Large intestine (tissue), 3 donors: ENCODE results near the gene CDC16. TPM values are rescaled to one million over a fixed set of nuclear protein-coding genes. Genes with fewer than 3 reads are reported as not detected.
"Not testable (repeated sequence)": the region's sequence is repeated elsewhere in the genome, so short reads cannot be mapped to it uniquely, and the experiment has no call there.

Experiments used
- DNase-seq, 2 donors: peaks; one replicate each; pipeline versions ENCODE4 v3.0.0 to v3.0.0-alpha.2; 2013
- H3K27ac ChIP-seq: one replicate; pipeline ENCODE4 v1.5.1; 2013; ENCODE audit warnings: low read length
- H3K27me3 ChIP-seq: 2 replicates; pipeline ENCODE4 v1.6.1; 2013; ENCODE audit warnings: low read length; ENCODE audit not compliant: control insufficient read depth, insufficient read depth
- H3K36me3 ChIP-seq: 2 replicates; pipeline ENCODE4 v1.6.1; 2013; ENCODE audit warnings: low read length; ENCODE audit not compliant: control insufficient read depth, insufficient read depth
- H3K4me1 ChIP-seq: one replicate; pipeline ENCODE4 v1.6.1; 2013; ENCODE audit warnings: low read length; ENCODE audit not compliant: control insufficient read depth, insufficient read depth
- H3K4me3 ChIP-seq: one replicate; pipeline ENCODE4 v1.5.1; 2013; ENCODE audit warnings: low read length
- H3K9me3 ChIP-seq: one replicate; pipeline ENCODE4 v1.6.1; 2013; ENCODE audit warnings: mild to moderate bottlenecking, low read depth, low read length, moderate library complexity; ENCODE audit not compliant: control insufficient read depth
- WGBS: methylation state at CpG from one replicate; pipeline ENCODE4 v1.1.5; 2013; ENCODE audit warnings: low lambda C conversion rate; ENCODE audit not compliant: insufficient coverage; 5-methylcytosine and 5-hydroxymethylcytosine counted together
- polyA plus RNA-seq: library from polyadenylated mRNA; unstranded; fragments of 120-200 nt; gene quantifications from one replicate; pipeline ENCODE4 v1.2.1, GENCODE V29; 2013

Gene CDC16
- polyA plus RNA-seq, 1 donor, result 98.4 TPM

DNA sequence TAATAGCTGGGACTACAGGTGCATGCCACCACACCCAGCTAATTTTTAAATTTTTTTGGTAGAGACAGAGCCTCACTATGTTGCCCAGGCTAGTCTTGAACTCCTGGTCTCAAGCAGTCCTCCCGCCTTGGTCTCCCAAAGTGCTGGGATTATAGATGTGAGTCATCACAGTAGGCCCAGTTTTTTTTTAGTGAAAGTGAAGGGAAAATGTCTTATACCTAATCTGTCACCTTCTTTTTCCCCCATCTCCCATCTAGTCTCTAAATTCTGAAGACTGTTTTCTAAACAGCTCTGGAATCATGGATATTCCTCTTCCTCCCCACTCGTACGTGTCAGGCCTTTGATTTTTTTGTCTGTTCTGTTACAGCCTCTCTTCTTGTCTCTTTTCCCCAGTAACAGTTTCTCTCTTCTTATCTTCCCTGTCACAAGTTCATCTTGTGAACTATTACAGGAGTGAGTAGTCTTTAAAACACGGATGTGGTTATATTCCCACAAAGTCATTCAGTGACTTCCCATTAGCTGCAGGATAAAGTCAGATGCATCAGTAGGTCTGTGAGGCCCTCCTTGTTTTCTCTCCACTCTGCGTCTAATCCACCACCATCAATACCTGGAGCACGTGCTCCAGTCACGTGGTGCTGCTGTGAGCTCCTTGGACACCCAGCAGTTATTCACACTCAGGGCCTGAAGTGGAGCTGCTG lies 2.9 kb downstream of the CDC16 start:
- H3K27me3 ChIP-seq, result no peaks in the 10 kb centered on the region
- 87% methylated on average over 3 of the region's 7 CpGs for WGBS
- H3K36me3 ChIP-seq, result peaks cover 52% of the 10 kb centered on the region
- H3K9me3 ChIP-seq, result peaks cover 3% of the 10 kb centered on the region
- no peak overlapping the region for H3K27ac ChIP-seq
- H3K4me1 ChIP-seq, result peaks cover 3% of the 10 kb centered on the region
- no peak overlapping the region for H3K4me3 ChIP-seq
- DNase-seq, result no peak

DNA sequence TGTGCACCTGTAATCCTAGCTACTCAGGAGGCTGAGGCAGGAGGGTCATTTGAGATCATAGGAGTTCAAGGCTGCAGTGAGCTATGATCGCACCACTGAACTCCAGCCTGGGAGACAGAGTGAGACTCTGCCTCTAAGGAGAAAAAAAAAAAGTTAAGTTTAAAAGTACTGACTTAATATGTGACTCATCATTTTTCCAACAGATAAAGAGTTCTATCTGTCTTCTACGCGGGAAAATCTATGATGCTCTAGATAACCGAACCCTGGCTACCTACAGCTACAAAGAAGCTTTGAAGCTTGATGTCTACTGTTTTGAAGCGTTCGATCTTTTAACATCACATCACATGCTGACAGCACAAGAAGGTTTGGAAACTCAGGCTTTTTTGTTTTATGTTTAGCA lies 7.2 kb downstream of the CDC16 start:
- H3K36me3 ChIP-seq, result peaks cover 82% of the 10 kb centered on the region
- H3K9me3 ChIP-seq, result no peaks in the 10 kb centered on the region
- DNase-seq, result no peak
- H3K27me3 ChIP-seq, result no peaks in the 10 kb centered on the region
- 80% methylated on average over 1 of the region's 6 CpGs for WGBS
- H3K4me1 ChIP-seq, result no peaks in the 10 kb centered on the region
- H3K27ac ChIP-seq, result no peak overlapping the region
- no peak overlapping the region for H3K4me3 ChIP-seq

DNA sequence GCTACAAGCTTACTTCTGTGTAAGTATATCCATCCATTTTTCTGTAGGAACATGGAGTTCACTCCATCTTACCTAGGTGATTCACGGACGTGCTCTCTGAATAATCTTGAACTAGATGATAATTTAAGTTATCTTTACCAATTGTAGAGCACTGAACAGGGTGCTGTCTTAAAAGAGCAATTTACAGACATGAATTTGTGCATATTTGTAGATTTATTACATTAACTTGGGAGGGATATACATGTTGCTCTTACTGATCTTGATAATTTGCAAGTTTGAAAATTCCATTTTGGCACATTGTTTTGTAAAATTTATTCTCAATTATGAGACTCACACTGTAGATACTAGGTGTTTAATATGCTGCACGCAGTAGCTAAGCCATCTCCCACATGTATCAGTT lies 9.3 kb downstream of the CDC16 start:
- DNase-seq, result no peak
- Histone ChIP-seq H3K27ac (no peak overlapping the region), H3K27me3 (no peaks in the 10 kb centered on the region), H3K9me3 (no peaks in the 10 kb centered on the region), H3K36me3 (peaks cover 84% of the 10 kb centered on the region), H3K4me1 (no peaks in the 10 kb centered on the region), H3K4me3 (no peak overlapping the region)
- WGBS, result no CpG with 5 or more reads among the region's 3 CpGs

DNA sequence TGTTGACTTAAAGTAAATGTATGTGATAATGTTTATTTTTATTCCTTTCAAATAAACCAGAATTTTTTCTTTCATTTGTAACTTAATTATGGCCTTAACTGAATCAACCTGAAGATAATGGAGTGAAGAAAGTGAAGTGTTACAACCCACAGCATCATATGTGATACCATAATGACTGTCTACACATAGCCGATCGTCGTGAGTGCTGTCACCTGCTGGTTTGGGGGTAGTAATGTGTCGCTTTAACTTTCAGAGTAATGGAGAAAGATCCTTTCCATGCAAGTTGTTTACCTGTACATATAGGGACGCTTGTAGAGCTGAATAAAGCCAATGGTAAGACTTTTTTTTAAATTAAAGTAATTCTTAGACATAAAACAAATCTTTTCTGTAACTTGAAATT lies 9.9 kb downstream of the CDC16 start:
- Histone ChIP-seq H3K27me3 (no peaks in the 10 kb centered on the region), H3K4me1 (no peaks in the 10 kb centered on the region), H3K27ac (no peak overlapping the region), H3K36me3 (peaks cover 81% of the 10 kb centered on the region), H3K9me3 (no peaks in the 10 kb centered on the region), H3K4me3 (no peak overlapping the region)
- no peak for DNase-seq
- WGBS, result no CpG with 5 or more reads among the region's 5 CpGs

DNA sequence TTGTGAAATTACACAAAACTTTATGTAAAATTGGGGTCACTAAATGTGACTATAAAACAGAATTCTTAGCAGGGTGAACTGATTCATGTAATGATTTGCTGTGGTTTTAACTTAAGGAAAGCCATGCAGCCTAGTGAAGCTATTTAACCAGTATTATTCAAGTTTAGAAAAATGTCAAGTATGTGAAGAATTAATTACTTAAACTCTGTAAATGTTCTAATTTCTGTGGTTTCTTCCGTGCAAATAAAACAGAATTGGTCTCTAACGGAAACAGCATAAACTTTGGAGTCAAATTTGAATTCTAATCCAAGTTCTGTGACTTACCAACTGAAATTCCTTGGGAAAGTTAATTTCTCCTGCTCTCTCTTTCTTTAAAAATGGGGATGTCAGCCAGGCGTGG lies 13.3 kb downstream of the CDC16 start:
- Histone ChIP-seq H3K4me3 (no peak overlapping the region), H3K27ac (no peak overlapping the region), H3K4me1 (no peaks in the 10 kb centered on the region), H3K9me3 (no peaks in the 10 kb centered on the region), H3K36me3 (peaks cover 83% of the 10 kb centered on the region), H3K27me3 (no peaks in the 10 kb centered on the region)
- no peak for DNase-seq
- WGBS, result 80% methylated on average over 1 of the region's 3 CpGs

DNA sequence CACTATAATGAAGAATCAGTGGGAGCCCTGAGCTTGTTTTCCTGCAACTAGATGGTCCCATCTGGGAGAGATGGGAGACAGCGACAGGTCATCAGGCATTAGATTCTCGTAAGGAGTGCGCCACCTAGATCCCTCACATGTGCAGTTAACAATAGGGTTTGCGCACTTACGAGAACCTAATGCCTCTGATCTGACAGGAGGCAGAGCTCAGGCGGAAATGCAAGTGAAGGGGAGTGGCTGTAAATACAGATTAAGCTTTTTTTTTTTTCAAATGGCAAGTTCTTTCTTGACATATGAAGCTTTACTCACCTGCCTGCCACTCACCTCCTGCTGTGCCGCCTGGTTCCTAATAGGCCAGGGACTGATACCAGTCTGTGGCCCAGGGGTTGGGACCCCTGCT lies 14.4 kb downstream of the CDC16 start:
- 100% methylated on average over 1 of the region's 7 CpGs for WGBS
- Histone ChIP-seq H3K4me1 (no peaks in the 10 kb centered on the region), H3K4me3 (no peak overlapping the region), H3K36me3 (peaks cover 76% of the 10 kb centered on the region), H3K9me3 (no peaks in the 10 kb centered on the region), H3K27ac (no peak overlapping the region), H3K27me3 (no peaks in the 10 kb centered on the region)
- DNase-seq, result no peak

DNA sequence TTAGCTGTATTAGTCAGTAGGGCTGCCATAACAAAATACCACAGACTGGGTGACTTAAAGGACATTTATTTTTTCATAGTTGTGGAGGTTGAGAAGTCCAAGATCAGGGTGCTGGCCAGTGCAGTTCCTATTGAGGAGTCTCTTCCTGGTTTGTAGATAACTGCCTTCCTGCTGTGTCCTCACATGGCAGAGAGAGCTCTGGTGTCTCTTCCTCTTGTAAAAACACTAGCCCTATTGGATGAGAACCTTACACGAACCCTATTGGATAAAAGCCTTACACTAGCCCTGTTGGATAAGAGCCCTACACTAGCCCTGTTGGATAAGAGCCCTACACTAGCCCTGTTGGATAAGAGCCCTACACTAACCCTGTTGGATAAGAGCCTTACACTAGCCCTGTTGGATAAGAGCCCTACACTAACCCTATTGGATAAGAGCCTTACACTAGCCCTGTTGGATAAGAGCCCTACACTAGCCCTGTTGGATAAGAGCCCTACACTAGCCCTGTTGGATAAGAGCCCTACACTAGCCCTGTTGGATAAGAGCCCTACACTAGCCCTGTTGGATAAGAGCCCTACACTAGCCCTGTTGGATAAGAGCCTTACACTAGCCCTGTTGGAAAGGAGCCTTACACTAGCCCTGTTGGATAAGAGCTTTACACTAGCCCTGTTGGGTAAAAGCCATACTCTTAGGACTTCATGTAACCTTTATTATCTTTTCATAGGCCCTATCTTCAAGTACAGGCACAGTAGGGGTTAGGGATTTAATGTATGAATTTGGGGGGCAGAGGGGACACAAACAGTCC lies 17.1 kb downstream of the CDC16 start:
- WGBS, result no CpG with 5 or more reads among the region's 1 CpG
- not testable (repeated sequence) for DNase-seq, H3K27me3 ChIP-seq, H3K4me1 ChIP-seq, H3K27ac ChIP-seq, H3K9me3 ChIP-seq, H3K4me3 ChIP-seq
- peaks cover 70% of the 10 kb centered on the region for H3K36me3 ChIP-seq

DNA sequence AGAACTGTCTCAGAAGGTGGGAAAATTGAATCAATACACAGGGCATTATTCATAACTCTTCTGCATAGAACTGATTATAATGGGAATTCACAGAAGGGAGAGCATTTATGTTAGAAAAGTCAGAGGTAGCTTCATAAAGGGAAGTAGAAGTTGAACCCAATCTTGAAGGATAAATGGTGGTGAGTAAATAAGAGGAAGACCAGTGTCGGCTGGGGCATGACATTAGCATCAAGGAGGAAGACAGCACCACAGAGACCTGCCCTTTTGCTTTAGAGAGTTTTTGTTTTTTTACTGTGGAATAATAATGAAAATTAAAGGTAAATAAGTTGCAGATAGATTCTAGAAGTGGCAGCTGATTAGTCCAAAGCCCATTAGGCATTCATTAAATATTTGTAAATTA lies 21.9 kb downstream of the CDC16 start:
- H3K9me3 ChIP-seq, result no peaks in the 10 kb centered on the region

DNA sequence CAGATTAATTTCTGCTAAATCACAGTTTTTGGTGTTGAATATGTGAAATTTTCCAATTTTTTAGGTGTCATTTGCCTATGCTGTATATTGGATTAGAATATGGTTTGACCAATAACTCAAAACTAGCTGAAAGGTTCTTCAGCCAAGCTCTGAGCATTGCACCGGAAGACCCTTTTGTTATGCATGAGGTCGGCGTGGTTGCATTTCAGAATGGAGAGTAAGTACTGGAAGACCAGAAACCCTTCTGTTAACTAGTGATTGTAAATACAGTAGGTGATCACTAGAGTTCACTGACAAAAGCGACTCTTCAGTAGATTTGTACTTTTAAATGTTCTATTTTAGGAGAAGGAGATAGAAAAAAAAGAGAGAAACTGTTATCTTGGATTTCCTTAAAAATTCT lies 22.3 kb downstream of the CDC16 start:
- no peak for DNase-seq
- Histone ChIP-seq H3K27me3 (no peaks in the 10 kb centered on the region), H3K9me3 (no peaks in the 10 kb centered on the region), H3K27ac (no peak overlapping the region), H3K4me3 (no peak overlapping the region), H3K36me3 (peaks cover 65% of the 10 kb centered on the region), H3K4me1 (no peaks in the 10 kb centered on the region)
- WGBS, result no CpG with 5 or more reads among the region's 4 CpGs

More for the DNA sequence above, 21.9 kb downstream of the CDC16 start:
- H3K4me3 ChIP-seq, result no peak overlapping the region
- H3K4me1 ChIP-seq, result no peaks in the 10 kb centered on the region
- H3K27ac ChIP-seq, result no peak overlapping the region
- DNase-seq, result no peak
- peaks cover 67% of the 10 kb centered on the region for H3K36me3 ChIP-seq
- WGBS, result 86% methylated on average over 1 of the region's 1 CpG
- no peaks in the 10 kb centered on the region for H3K27me3 ChIP-seq

DNA sequence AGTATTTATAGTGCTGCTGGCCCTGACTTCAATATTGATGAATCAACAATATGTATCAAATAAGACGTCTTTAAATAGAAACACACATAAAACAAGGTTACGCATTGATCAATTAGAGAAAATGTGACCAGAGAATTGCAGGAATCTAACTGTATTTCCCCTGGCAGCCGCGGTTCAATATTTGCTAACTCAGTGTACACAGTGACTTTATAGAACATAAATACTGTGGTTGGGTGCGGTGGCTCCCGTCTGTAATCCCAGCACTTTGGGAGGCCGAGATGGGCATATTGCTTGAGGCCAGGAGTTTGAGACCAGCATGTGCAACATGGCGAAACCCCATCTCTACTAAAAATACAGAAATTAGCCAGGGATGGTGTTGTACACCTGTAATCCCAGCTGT lies 23.9 kb downstream of the CDC16 start:
- Histone ChIP-seq H3K36me3 (peaks cover 67% of the 10 kb centered on the region), H3K27me3 (no peaks in the 10 kb centered on the region), H3K27ac (no peak overlapping the region), H3K9me3 (no peaks in the 10 kb centered on the region), H3K4me3 (no peak overlapping the region), H3K4me1 (no peaks in the 10 kb centered on the region)
- 100% methylated on average over 1 of the region's 8 CpGs for WGBS
- DNase-seq, result no peak
